Stimulated activated CD4-positive, alpha-beta T cell treated with anti-CD3 and anti-CD28 coated beads, TNF-alpha, amount 100 ng/mL, for 24 hours (primary cell): ENCODE results near the gene SLC25A45.
"Not testable (repeated sequence)": the region's sequence is repeated elsewhere in the genome, so short reads cannot be mapped to it uniquely, and the experiment has no call there.

Experiments
- DNase-seq, 3 experiments: peaks; one replicate each; pipeline ENCODE4 v3.0.0-alpha.2; 2020; ENCODE audit warnings: low read depth in 3 of 3

The SLC25A45 gene

DNA sequence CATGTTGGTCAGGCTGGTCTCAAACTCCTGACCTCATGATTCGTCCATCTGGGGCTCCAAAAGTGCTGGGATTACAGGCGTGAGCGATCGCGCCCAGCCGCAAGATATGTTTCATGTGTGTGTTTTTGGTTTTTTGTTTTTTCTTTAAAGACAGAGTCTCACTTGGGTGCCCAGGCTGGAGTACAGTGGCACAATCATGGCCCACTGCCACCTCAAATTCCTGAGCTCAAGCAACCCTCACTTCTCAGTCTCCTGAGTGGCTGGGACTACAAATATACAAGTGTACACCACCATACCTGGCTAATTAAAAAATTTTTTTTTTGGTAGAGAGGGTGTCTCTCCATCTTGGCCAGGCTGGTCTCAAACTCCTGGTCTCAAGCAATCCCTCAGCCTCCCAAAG lies 19.5 kb downstream of the SLC25A45 start:
- DNase-seq = no peak

DNA sequence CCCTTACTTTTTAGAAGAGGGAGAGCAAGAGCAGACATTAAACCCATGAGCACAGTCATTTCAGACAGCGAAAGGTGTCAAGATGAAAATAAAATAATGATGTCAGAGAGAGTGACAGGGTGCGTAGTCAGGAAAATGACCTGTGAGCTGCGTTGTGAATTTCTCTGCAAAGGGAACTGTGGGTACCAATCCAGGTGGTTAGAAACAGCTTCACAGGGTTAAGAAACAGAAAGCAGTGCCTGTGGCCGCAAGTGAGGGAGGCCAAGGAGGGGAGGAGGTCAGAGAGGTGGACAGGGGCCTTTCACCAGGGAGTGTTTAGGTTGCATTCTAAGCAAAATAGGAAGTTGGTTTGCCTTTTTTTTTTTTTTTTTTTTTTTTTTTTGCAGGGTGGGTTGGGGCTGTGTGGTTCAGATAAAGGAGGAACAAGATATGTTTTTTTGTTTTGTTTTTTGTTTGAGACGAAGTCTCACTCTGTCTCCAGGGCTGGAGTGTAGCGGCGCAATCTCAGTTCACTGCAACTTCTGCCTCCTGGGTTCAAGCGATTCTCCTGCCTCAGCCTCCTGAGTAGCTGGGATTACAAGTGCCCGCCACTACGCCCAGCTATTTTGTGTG lies 20.0 kb downstream of the SLC25A45 start:
- no peak for DNase-seq

DNA sequence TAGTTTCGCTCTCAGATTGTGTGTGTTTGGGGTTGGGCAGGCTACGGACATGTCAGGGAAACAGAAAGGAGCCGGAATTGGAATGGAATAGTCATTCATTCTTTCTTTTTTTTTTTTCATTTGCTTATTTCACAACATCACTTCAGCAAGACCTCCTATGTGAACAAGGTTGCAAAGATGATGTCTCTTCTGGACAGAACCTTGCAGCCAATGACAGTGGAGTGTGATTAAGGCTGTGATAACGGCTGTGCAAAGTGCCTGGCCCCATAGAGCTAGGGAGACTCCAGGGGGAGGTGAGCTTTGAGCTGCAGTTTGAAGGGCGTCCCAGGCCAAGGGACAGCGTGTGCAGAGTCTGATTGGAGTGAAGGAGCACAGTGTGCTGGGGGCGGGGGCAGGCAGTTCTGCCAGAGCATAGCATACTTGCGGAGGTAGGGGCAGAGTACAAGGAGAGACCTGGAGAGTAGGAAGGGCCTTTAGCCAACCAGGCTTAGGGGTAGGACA lies 24.5 kb downstream of the SLC25A45 start:
- no peak for DNase-seq

DNA sequence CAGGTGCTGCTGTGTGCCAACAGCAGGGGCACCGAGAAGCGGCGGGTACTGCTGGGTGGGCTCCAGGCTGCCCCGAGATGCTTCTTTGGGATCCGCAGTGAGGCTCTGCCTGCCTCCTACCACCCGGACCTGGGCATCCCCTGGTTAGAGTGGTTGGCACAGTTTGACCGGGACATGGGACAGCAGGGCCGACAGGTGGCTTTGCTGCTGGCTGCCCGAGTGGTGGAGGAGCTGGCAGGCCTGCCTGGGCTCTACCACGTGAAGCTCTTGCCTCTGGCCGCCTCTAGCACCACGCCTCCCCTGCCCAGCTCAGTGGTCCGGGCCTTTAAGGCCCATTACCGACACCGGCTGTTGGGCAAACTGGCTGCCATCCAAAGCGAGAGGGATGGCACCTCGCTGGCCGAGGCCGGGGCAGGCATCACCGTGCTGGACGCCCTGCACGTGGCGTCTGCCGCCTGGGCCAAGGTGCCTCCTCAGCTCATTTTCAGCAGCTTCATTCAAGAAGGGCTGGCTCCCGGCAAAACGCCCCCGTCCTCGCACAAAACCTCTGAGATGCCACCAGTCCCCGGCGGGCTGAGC lies 26.0 kb downstream of the SLC25A45 start:
- no peak for DNase-seq

DNA sequence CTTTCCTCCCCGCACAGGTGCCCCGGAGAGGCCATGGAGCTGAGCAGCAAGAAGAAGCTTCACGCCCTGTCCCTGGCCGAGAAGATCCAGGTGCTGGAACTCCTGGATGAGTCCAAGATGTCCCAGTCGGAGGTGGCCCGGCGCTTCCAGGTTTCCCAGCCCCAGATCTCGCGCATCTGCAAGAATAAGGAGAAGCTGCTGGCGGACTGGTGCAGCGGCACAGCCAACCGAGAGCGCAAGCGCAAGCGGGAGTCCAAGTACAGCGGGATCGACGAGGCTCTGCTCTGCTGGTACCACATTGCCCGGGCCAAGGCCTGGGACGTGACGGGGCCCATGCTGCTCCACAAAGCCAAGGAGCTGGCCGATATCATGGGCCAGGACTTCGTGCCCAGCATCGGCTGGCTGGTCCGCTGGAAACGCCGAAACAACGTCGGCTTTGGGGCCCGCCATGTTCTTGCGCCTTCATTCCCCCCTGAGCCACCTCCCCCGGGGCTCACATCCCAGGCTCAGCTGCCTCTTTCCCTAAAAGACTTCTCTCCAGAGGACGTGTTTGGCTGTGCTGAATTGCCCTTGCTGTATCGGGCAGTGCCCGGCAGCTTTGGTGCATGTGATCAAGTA lies 26.6 kb downstream of the SLC25A45 start:
- DNase-seq = no peak

DNA sequence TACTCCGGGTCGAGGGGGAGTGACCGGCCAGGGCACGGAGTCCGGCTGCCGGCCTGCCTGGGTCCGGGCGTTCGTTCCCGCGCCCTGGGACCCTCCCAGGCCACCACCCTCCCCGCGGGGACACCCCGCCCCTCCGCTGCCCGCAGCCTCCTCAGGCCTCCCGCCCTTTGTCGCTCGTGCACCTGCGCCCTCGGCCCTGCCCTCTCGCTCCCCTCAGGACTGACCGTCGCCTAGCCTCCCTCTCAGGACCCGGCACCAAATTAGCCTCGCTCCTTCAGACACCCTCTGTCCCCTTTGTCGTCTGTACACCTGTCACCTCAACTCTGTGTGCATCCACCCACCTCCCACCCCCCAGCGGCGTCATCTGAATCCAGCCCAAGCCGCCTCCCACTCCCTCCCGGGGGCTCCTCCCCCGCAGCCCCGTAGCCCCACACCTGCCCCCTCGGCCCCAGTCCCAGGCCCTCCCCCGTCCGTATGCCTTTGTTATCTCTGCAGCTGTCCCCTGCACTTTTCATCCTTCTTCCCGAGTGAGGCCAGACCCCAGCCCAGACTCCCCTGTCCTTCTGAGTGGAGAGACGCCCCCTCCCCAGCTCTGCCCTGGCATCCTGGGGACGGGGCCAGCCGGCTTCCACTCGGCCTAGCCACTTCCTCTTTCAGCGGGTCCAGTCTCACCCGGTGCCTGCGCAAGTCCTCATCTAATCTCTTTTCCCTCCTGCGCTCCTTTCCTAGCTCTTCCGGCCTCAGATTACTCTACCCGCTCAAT lies 27.3 kb downstream of the SLC25A45 start:
- DNase-seq = peak in 1 of 3 experiments; percentile 59

DNA sequence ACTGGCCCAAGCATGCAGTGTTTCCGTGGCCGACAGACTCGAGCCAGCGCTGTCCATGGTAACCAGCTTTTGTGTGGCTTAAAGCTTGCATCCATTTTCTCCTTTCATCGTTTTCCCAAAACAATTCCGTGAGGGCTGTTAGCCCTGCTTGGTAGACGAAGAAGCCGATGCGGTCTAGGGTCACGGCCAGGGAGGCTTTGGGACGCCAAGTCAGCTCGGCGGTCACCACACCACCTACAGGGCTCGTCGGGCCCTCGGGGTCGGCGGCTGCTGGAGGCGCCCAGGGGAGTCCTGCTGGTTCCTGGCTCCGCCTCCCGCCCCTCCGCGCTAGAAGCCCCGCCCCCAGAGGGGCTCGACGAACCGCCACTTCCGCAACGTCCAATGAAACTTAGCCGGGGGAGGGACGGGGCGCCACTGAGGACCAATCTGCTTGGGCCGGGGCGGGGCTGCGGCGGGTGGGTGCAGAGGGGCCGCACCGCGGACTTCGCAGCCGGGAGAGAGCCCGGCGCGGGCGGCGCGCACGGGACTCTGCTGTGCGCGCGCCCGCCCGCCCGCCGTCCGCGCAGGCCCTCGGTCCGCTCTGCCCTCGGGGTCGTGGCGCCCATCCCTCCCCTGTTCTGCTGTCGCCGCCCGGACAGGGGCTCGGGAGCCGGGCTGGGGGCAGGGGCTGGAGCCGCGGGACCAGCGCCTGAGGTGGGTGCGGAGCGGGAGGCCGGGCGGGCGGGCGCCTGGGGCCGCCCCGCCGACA lies 28.0 kb downstream of the SLC25A45 start, which contains the start of gene TIGD3:
TIGD3 (plus strand) TSS at position 487 of the 748 bp plus-strand sequence. CDS start 1,058 bp downstream, outside the sequence.
- peak; percentile 91 to 99 (median 94) for DNase-seq

DNA sequence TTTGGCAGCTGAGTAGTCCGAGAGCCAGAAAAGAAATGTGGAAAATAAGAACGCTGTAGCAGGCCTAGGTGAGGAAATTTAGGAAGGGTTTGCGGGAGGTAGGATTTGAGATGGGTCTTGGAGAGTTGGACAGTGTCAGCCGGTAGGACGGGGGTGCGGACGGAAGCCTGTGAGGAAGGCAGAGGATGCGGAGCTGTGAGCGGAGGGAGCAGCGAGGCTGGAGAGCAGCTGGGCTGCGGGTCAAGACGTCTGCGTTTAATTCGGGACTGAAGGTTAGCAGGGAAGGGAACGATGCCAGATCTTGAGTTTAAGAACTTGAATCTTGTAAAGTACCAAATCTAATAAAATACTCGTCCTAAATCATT lies 28.6 kb downstream of the SLC25A45 start:
- DNase-seq = no peak

DNA sequence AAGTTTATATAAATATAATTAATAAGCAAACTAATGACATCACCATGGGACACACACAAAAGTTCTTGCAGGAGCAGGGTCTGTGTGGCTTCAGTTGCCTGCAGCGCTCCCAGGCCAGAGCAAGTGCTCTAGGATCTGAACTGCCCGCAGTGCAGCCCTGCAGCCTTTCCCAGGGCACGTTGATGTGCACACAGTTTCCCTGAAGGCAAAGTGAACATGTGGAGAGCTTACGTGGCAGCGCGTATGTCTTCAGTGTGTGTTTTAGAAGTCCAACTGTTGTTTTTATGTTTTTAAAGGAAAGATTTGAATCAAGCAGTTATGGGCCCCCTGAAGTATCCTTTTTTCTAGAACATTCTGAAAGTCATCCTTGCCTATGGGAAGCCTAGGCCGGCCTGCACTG lies 29.1 kb downstream of the SLC25A45 start:
- DNase-seq = no peak

DNA sequence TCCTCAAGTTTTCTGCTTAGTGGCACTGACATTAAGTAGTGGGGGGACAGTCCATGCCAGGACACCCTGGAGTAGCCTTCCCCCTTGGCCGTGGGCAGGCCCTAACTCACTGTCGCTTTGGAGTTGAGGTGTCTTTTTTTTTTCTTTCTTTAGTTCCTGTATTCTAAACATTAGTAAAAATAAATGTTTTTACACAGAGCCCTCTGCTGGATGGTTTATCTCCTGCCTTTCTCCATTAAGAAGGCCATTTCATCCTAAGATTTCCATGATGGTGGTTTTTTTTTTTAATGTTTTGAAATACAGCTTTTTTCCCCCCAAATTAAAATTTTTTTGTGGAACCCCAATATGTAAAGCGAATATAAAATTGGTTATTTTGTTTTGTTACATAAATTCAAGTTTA lies 29.7 kb downstream of the SLC25A45 start:
- no peak for DNase-seq

DNA sequence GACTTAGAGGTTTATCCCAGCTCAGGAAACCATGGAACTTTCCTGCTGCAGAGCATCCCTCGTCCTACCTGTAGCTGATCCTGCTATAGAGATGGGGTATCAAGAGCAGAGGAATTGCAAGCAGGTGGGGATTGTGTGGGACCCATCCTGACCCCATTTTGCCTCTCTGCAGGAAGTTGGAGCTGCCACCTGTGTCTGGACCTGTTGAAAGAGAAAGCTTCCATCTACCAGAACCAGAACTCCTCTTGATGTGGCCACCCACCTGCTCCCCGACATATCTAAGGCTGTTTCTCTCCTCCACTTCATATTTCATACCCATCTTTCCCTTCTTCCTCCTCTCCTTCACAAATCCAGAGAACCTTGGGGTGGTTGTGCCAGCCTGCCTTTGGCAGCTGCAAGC lies 30.9 kb downstream of the SLC25A45 start:
- DNase-seq = no peak

DNA sequence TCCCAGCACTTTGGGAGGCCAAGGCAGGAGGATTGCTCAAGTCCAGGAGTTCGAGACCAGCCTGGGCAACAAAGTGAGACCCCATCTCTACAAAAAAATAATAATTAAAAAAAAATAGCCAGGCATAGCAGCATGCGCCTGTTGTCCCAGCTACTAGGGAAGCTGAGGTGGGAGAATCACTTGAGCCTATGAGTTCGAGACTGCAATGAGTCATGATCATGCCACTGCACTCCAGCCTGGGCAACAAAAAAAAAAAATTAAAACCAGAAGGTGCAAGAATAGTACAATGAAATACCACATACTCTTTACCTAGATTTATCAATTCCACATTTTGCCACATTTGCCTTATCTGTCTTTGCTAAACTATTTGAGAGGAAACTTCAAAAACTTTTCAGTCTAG lies 40.6 kb downstream of the SLC25A45 start:
- DNase-seq = no peak

DNA sequence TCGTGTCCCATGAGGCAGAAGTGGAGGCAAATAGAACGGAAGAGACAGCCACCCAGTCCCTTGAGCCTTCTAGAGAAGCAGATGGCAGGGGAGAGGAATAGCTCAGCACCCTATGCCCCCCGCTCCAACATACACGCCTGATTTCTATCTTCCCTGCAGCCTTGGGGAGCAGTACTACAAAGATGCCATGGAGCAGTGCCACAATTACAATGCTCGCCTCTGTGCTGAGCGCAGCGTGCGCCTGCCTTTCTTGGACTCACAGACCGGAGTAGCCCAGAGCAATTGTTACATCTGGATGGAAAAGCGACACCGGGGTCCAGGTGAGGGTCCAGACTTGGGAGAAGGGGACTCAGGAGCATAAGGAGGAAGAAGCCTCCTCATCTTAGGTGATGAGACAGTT lies 42.2 kb downstream of the SLC25A45 start:
- DNase-seq = no peak

DNA sequence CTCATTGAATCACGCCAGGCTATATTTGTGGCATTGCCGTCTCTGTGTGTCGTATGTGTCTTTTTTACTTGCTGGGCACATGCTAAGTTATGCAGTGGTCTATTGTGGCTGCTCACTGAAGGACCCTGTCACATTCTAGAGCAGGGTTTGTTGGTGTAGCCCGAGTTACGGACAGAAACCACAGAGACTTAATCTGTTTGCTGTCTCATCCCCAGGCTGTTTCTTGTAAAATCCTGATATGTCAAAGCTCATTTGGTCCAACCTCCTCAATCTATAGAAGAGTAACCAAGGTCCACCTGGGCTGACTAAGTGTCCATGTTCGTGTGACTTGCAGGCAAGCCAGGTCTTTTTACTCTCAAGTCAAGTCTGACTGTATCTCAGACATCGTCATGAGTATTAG lies 43.8 kb downstream of the SLC25A45 start:
- DNase-seq = no peak

DNA sequence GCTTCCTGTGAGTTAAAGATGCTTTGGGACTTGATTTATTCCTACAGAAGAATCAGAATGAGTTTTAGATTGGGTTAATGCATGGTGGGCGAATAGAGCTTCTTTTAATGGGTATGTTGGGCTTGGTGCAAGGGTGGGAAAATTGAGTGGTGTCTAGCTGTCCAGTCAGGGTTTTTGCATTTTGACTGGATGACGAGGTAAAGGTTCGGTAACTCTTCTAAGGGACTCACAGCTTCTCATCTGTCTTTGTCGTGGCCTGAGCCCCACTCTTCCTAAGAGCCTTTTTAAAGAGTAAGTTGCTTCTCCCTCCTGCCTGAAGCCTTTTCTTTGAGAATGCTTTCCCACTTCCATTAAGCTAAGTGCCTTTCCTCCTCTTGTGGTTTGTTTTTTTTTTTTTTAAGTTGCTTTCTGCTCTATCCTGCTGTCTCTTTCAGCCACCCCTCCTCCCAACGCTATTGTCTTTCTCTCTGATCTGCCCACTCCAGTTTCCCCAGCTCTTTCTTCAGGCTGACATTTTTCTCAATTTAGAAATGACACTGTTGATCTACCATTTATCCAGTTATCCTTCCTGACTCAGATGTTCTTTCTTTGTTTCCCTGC lies 47.6 kb downstream of the SLC25A45 start:
- no peak for DNase-seq

DNA sequence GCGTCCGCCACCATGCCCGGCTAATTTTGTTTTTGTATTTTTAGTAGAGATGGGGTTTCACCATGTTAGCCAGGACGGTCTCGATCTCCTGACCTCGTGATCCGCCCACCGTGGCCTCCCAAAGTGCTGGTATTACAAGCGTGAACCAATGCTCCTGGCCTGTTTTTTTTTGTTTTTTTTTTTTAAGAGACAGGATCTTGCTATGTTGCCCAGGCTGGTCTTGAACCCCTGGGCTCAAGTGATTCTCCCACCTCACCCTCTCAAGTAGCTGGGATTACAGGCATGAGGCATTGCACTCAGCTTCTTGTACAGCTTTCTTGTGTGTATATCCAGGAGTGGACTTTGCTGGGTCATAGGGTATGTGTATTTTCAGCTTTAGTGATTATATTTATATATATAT lies 49.9 kb downstream of the SLC25A45 start:
- DNase-seq = not testable (repeated sequence)

DNA sequence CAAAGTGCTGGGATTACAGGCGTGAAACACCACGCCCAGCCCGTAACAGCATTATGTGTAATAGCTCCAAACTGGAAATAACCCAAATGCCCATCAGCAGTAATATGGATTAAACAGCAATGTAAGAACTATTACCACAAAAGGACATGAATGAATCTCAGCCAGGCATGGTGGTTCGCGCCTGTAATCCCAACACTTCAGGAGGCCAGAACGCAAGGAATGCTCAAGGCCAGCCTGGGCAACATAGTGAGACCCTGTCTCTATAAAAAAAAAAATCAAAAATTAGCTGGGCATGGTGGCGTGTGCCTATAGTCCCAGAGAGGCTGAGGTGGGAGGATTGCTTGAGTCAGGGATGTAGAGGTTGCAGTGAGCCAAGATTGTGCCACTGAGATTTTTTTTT lies 51.9 kb downstream of the SLC25A45 start:
- DNase-seq = no peak

DNA sequence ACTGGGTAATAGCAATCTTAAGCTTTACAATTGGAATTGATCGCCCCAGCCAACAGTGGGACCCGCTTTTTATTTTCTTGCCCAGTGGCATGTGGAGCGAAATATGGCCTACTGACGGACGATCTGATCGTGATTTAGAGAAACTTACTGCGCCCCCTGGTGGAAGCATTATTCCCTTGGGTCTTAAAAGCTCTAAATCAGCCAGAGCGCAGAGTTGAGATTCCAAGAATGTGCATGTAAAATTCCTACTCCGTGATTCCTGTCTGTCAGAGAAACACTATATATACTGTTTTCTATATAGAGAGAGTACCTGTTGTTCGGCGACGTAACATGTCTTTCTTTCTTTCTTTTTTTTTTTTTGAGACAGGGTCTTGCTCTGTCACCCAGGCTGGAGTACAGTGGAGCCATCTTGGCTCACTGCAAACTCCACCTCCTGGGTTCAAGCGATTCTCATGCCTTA lies 52.5 kb downstream of the SLC25A45 start:
- peak; percentile 75 to 87 (median 76) for DNase-seq

DNA sequence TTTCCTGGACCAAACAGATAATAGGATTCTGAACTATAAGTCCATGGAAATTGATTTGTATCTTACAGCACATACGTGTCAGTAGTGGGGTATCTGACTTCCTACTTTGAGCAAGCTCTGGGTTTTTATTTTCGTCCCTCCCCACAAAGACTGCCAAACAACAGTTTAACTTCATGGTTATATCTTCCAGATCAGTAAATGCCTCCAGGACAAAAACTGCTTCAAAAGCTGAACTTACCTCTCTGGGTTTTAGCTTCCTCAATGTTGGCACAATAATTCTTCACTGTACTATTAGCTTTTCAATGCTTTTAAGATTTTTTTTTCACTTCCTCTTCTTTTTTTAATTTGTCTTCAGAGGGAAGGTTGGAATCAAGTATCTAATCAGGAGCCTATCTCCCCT lies 53.0 kb downstream of the SLC25A45 start:
- no peak for DNase-seq

DNA sequence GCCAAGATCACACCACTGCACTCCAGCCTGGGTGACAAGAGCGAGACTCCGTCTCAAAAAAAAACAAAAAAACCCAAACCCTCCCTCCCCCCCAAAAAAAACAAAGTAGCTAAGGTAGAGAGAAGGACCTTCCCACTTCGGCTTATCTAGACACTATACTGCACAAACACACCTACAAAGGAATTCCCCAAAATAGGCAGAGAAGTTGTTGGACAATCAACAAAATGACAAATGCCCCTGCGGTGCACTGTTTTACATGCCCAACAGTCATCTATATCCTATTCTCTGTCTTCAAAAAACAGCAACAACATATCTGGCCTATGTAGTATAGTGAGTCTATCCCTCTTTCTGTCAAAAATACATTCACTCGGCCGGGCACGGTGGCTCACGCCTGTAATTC lies 55.4 kb downstream of the SLC25A45 start:
- DNase-seq = no peak

DNA sequence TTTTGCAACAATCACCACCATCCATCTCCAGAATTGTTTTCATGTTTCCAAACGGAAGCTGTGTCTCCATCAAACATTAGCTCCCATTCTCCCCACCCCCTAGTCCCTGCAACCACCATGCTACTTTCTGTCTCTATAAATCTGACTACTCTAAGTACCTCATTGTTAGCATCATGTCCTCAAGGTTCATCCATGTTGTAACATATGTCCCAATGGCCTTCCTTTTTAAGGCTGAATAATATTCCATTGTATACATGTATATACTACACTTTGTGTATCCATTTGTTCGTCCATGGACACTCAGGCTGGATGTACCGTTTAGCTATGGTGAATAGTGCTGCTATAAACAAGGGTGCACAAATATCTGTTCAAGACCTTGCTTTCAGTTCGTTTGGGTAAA lies 57.0 kb downstream of the SLC25A45 start:
- no peak for DNase-seq
